Stomach (tissue), 9 donors: ENCODE results near the gene GFY. TPM values are rescaled to one million over a fixed set of nuclear protein-coding genes. Genes with fewer than 3 reads are reported as not detected.

Experiments
- DNase-seq, 2 donors: peaks; one replicate each; pipeline versions ENCODE4 v3.0.0 to v3.0.0-alpha.2; 2013 to 2019
- H3K27ac ChIP-seq, 5 donors: fragments of 200-600 bp in 4 of 5; sonication (generic) in 4 of 5; one replicate each; pipeline ENCODE4 v1.5.1; 2013 to 2019; ENCODE audit warnings: mild to moderate bottlenecking in 1 of 5, moderate library complexity in 1 of 5
- H3K27me3 ChIP-seq, 3 donors: fragments of 200-600 bp; sonication (generic); one replicate each; pipeline ENCODE4 v1.5.1; 2017 to 2019; ENCODE audit warnings: mixed run types in 1 of 3
- H3K36me3 ChIP-seq, 4 donors: fragments of 200-600 bp; sonication (generic); 1 replicate in 3 of 4; 2 replicates in 1 of 4; pipeline ENCODE4 v1.5.1; 2016 to 2019
- H3K4me1 ChIP-seq, 4 donors: fragments of 200-600 bp; sonication (generic); one replicate each; pipeline ENCODE4 v1.5.1; 2016 to 2019
- H3K4me3 ChIP-seq, 4 donors: fragments of 200-600 bp; sonication (generic) in 3 of 4; one replicate each; pipeline ENCODE4 v1.5.1; 2016 to 2019; ENCODE audit warnings: mild to moderate bottlenecking in 1 of 4
- H3K9me3 ChIP-seq, 4 donors: fragments of 200-600 bp; sonication (generic); one replicate each; pipeline ENCODE4 v1.5.1; 2016 to 2019
- EP300 ChIP-seq: sonication (generic); formaldehyde crosslinking; IDR thresholded peaks from one replicate; pipeline ENCODE4 v1.6.1; 2017; ENCODE audit warnings: antibody characterized with exemption
- POLR2A ChIP-seq, 4 donors: fragments of 450-650 bp; IDR thresholded peaks; one replicate each; pipeline ENCODE4 v1.6.1; 2016; ENCODE audit warnings: antibody characterized with exemption in 4 of 4, control low read depth in 2 of 4, mild to moderate bottlenecking in 1 of 4, moderate library complexity in 1 of 4
- POLR2AphosphoS5 ChIP-seq, 3 donors: sonication (generic); formaldehyde crosslinking; IDR thresholded peaks; one replicate each; pipeline ENCODE4 v1.6.1; 2016; ENCODE audit warnings: antibody characterized with exemption in 3 of 3
- WGBS, 5 donors: extraction: QIAGEN DNeasy Blood & Tissue Kit in 3 of 5; methylation state at CpG; one replicate each; pipeline versions ENCODE4 v1.1.5 to v1.1.7; 2013 to 2018; 5-methylcytosine and 5-hydroxymethylcytosine counted together
- intact Hi-C: fragments of 100-400 bp; cut with DNase I; formaldehyde crosslinking; loops from one replicate; pipeline ENCODE4 v1.15.1; 2023; ENCODE audit warnings: low total_unique reads
- polyA plus RNA-seq, 3 donors: library from polyadenylated mRNA; stranded (reverse); fragments of 200-250 nt; gene quantifications; one replicate each; pipeline ENCODE4 v1.2.3, GENCODE V29; 2013
- total RNA-seq, 5 donors: library from RNA; depleted of rRNA; stranded (reverse); fragments of >200 nt; gene quantifications; one replicate each; pipeline versions ENCODE4 v1.1.0 to v1.2.3, GENCODE V29; 2014 to 2016
- TF ChIP-seq, protein P1 (sequence below), 7 experiments: fragments of 450-650 bp in 4 of 7; fragments of 200-600 bp in 3 of 7; sonication (generic) in 3 of 7; IDR thresholded peaks; one replicate each; pipeline ENCODE4 v1.5.1; 2016 to 2019; ENCODE audit warnings: antibody characterized with exemption in 7 of 7, control low read depth in 2 of 7, mild to moderate bottlenecking in 1 of 7
- donor health status: healthy with polysubstance abuse.
- donor health status: Bipolar disorder and iron deficiency.
- donor health status: healthy.

Gene GFY
- total and polyA plus RNA-seq, 8 donors: not detected

DNA sequence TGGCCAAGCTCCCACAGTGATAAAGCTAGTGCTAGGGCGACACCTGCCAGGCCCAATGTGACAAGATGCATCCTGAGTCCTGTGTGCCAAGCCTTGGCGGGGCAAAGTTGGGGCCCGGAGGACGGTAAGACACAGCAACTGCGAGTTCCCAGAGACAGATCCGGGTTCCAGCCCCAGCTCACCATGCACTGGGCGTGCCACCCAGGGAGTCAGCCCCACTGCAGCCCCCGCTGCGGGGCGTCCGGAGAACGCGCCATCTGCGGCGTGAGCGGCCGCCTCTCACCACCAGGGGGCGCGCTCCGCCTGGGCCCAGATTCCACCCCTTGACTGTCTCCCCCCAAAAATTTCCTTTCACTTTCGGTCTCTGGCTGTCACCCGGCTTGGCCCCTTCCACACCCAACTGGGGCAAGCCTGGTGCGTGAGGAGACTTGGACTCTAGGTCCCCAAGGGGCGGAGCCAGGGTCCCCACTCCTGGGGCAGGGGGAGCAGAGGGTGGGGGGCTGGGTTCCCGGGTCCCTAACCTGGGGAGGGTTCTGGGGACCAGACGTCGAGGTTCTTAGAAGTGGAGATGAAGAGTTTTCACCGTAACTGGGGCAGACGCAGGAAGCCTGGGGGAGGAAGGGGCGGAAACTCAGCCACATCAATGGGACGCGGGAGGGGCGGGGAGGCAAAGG, 48.8 kb downstream of the GFY start, which contains the start of gene FLT3LG:
TSS of gene FLT3LG (plus strand) at position 348 of the 674 bp plus-strand sequence. CDS start 425 bp downstream, outside the sequence.
- DNase-seq: peak; percentile 79 to 94

GRCh38 chr19:49474542-49474924, 49.3 kb downstream of the GFY start:
- Histone ChIP-seq H3K36me3 (peaks cover 0 to 8% (median 7%) of the 10 kb centered on the region in 4 donors), H3K4me3 (peak overlapping the region; percentile 67 to 89 (median 70)), H3K9me3 (no peaks in the 10 kb centered on the region), H3K4me1 (peaks cover 6 to 55% (median 35%) of the 10 kb centered on the region in 4 donors), H3K27me3 (no peaks in the 10 kb centered on the region), H3K27ac (peak overlapping the region; percentile 59 to 92 (median 88))
- intact Hi-C loops: no loop called here
- DNase-seq: no peak
- TF ChIP-seq POLR2A (IDR thresholded peaks at IDR 0.05): no peak
- TF ChIP-seq, protein P1, sequence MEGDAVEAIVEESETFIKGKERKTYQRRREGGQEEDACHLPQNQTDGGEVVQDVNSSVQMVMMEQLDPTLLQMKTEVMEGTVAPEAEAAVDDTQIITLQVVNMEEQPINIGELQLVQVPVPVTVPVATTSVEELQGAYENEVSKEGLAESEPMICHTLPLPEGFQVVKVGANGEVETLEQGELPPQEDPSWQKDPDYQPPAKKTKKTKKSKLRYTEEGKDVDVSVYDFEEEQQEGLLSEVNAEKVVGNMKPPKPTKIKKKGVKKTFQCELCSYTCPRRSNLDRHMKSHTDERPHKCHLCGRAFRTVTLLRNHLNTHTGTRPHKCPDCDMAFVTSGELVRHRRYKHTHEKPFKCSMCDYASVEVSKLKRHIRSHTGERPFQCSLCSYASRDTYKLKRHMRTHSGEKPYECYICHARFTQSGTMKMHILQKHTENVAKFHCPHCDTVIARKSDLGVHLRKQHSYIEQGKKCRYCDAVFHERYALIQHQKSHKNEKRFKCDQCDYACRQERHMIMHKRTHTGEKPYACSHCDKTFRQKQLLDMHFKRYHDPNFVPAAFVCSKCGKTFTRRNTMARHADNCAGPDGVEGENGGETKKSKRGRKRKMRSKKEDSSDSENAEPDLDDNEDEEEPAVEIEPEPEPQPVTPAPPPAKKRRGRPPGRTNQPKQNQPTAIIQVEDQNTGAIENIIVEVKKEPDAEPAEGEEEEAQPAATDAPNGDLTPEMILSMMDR (IDR thresholded peaks at IDR 0.05): no peak
- TF ChIP-seq POLR2AphosphoS5 (IDR thresholded peaks at IDR 0.05): no peak
- TF ChIP-seq EP300: no peak
- WGBS, 5 donors: 9 to 21% (median 13%) methylated on average over 11 of the region's 11 CpGs

More for the DNA sequence above, 48.8 kb downstream of the GFY start, which contains the start of gene FLT3LG:
- intact Hi-C loops: no loop called here
- Histone ChIP-seq H3K9me3 (no peaks in the 10 kb centered on the region), H3K4me1 (peaks cover 6 to 58% (median 36%) of the 10 kb centered on the region in 4 donors), H3K4me3 (peak within 1 kb of the TSS; percentile 67 to 89 (median 70)), H3K27ac (peak within 1 kb of the TSS; percentile 59 to 92 (median 88)), H3K36me3 (peaks cover 0 to 11% (median 7%) of the 10 kb centered on the region in 4 donors), H3K27me3 (no peaks in the 10 kb centered on the region)
- no peak for TF ChIP-seq POLR2A (IDR thresholded peaks at IDR 0.05)
- no peak for TF ChIP-seq EP300
- TF ChIP-seq, protein P1 (IDR thresholded peaks at IDR 0.05): peak in 6 of 7 experiments; percentile 64 to 100 (median 98)
- TF ChIP-seq POLR2AphosphoS5 (IDR thresholded peaks at IDR 0.05): peak in 2 of 3 donors; percentile 37 to 75
- 1 to 5% (median 1%) methylated on average over 21 to 33 of the region's 33 CpGs for WGBS, 5 donors

DNA sequence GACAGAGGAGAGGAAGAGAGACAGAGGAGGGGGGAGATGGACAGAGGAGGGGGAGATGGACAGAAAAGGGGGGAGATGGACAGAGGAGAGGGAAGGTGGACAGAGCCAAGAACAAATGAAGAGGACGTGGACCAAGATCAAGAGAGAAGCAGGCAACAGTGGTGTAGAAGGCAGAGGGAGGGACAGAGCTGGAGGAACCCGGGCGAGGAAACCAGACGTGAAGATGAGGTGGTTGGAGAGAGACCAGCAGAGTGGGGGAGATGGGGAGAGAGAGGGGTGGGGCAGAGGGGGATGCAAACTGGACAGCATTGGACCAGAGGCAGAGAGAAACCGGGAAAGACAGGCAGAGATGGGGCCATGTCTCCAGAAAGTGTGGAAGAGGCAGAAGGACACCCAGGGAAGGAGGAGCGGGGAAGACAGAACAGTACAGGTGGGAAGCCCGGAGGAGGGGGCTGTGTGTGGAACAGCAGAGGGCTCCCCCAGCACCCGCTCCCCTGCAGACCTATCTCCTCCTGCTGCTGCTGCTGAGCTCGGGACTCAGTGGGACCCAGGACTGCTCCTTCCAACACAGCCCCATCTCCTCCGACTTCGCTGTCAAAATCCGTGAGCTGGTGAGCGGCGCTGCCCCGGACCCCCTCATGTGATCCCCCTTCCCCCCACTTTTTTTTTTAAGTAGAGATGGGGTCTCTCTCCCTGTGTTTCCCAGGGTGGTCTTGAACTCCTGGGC, 50.2 kb downstream of the GFY start:
- peak in 1 of 2 donors; percentile 53 for DNase-seq
- 54 to 70% (median 64%) methylated on average over 15 of the region's 15 CpGs for WGBS, 5 donors
- TF ChIP-seq EP300 (no peak), POLR2A (IDR thresholded peaks at IDR 0.05) (no peak), POLR2AphosphoS5 (IDR thresholded peaks at IDR 0.05) (no peak)
- TF ChIP-seq, protein P1 (IDR thresholded peaks at IDR 0.05): no peak
- Histone ChIP-seq H3K27ac (peak overlapping the region; percentile 5 to 92 (median 88)), H3K4me1 (peaks cover 6 to 48% (median 35%) of the 10 kb centered on the region in 4 donors), H3K4me3 (peak overlapping the region; percentile 0 to 89 (median 70)), H3K36me3 (peaks cover 0 to 4% (median 4%) of the 10 kb centered on the region in 4 donors), H3K27me3 (no peaks in the 10 kb centered on the region), H3K9me3 (no peaks in the 10 kb centered on the region)
- intact Hi-C loops: no loop called here
